ENCODE data around the gene RHOV.

- TF ChIP-seq POLR2AphosphoS5 (IDR thresholded peaks at IDR 0.05; ENCODE audit: borderline replicate concordance, low read depth, low read length): no peak
- no peak for TF ChIP-seq EZH2 (IDR thresholded peaks at IDR 0.05)
- no peak for TF ChIP-seq FOXP2 (optimal IDR thresholded peaks at IDR 0.05; ENCODE audit: control extremely low read depth, extremely low read length, insufficient read depth)
Observed at GRCh38 chr15:40869686-40870085, 4.3 kb downstream of the RHOV start.

All from SK-N-MC (cell line).